ENCODE data around the gene PASK. TPM values are rescaled to one million over a fixed set of nuclear protein-coding genes. Genes with fewer than 3 reads are reported as not detected.

The PASK gene
- total and polyA plus RNA-seq, 2 donors (not counting 1 experiment from before 2014, with no cell fraction given): 1.0 to 1.5 TPM

- Histone ChIP-seq H3K4me2 (ENCODE audit: extremely low read depth, insufficient read depth, low read length) (no peak overlapping the region), H3K9me3 (ENCODE audit: control insufficient read depth, insufficient read depth, low read depth, low read length) (no peaks in the 10 kb centered on the region), H3K27ac (ENCODE audit: insufficient read depth, low read length) (no peak overlapping the region), H3K4me1 (ENCODE audit: control insufficient read depth, extremely low read depth, insufficient read depth, low read length) (no peaks in the 10 kb centered on the region), H4K20me1 (ENCODE audit: control insufficient read depth, extremely low read depth, insufficient read depth, low read length) (no peaks in the 10 kb centered on the region), H2AFZ (ENCODE audit: low read length) (no peak overlapping the region), H3K4me3 (replicated peaks in 1 of 4; ENCODE audit: control extremely low read depth in 1 of 4, insufficient read depth in 1 of 4, low read depth in 3 of 4, low read length in 4 of 4) (no peak overlapping the region), H3K27me3 (ENCODE audit: control insufficient read depth, insufficient read depth, low read length) (no peaks in the 10 kb centered on the region), H3K36me3 (ENCODE audit: control insufficient read depth, insufficient read depth, low read length) (no peaks in the 10 kb centered on the region), H3K9ac (ENCODE audit: insufficient read depth, low read length) (no peak overlapping the region), H3K79me2 (ENCODE audit: control insufficient read depth, insufficient read depth, low read length) (no peaks in the 10 kb centered on the region)
- TF ChIP-seq EZH2 (IDR thresholded peaks at IDR 0.05; ENCODE audit: low read length, missing control alignments): no peak
- TF ChIP-seq CTCF (conservative IDR thresholded peaks at IDR 0.05 in 1 of 2, IDR thresholded peaks at IDR 0.05 in 1 of 2; ENCODE audit: low read depth in 1 of 2, low read length in 2 of 2): no peak
- DNase-seq (ENCODE audit: low read depth in 2 of 2): no peak
Observed at GRCh38 chr2:241110607-241111439, 38.4 kb downstream of the PASK start.

GRCh38 chr2:241110089-241110606 is 39.1 kb downstream of the PASK start:
- Histone ChIP-seq H3K27ac (ENCODE audit: insufficient read depth, low read length) (no peak overlapping the region), H2AFZ (ENCODE audit: low read length) (no peak overlapping the region), H3K4me3 (replicated peaks in 1 of 4; ENCODE audit: control extremely low read depth in 1 of 4, insufficient read depth in 1 of 4, low read depth in 3 of 4, low read length in 4 of 4) (no peak overlapping the region), H3K36me3 (ENCODE audit: control insufficient read depth, insufficient read depth, low read length) (no peaks in the 10 kb centered on the region), H3K79me2 (ENCODE audit: control insufficient read depth, insufficient read depth, low read length) (no peaks in the 10 kb centered on the region), H4K20me1 (ENCODE audit: control insufficient read depth, extremely low read depth, insufficient read depth, low read length) (no peaks in the 10 kb centered on the region), H3K9ac (ENCODE audit: insufficient read depth, low read length) (no peak overlapping the region), H3K4me2 (ENCODE audit: extremely low read depth, insufficient read depth, low read length) (no peak overlapping the region), H3K9me3 (ENCODE audit: control insufficient read depth, insufficient read depth, low read depth, low read length) (no peaks in the 10 kb centered on the region), H3K27me3 (ENCODE audit: control insufficient read depth, insufficient read depth, low read length) (no peaks in the 10 kb centered on the region), H3K4me1 (ENCODE audit: control insufficient read depth, extremely low read depth, insufficient read depth, low read length) (no peaks in the 10 kb centered on the region)
- no peak for DNase-seq (ENCODE audit: low read depth in 2 of 2)
- no peak for TF ChIP-seq CTCF (conservative IDR thresholded peaks at IDR 0.05 in 1 of 2, IDR thresholded peaks at IDR 0.05 in 1 of 2; ENCODE audit: low read depth in 1 of 2, low read length in 2 of 2)
- no peak for TF ChIP-seq EZH2 (IDR thresholded peaks at IDR 0.05; ENCODE audit: low read length, missing control alignments)

- H3K4me2 ChIP-seq (ENCODE audit: extremely low read depth, insufficient read depth, low read length): no peak overlapping the region
- no peak overlapping the region for H3K4me3 ChIP-seq (replicated peaks in 1 of 4; ENCODE audit: control extremely low read depth in 1 of 4, insufficient read depth in 1 of 4, low read depth in 3 of 4, low read length in 4 of 4)
- no peaks in the 10 kb centered on the region for H4K20me1 ChIP-seq (ENCODE audit: control insufficient read depth, extremely low read depth, insufficient read depth, low read length)
- DNase-seq (ENCODE audit: low read depth in 2 of 2): no peak
- no peaks in the 10 kb centered on the region for H3K9me3 ChIP-seq (ENCODE audit: control insufficient read depth, insufficient read depth, low read depth, low read length)
- no peaks in the 10 kb centered on the region for H3K79me2 ChIP-seq (ENCODE audit: control insufficient read depth, insufficient read depth, low read length)
- H3K4me1 ChIP-seq (ENCODE audit: control insufficient read depth, extremely low read depth, insufficient read depth, low read length): no peaks in the 10 kb centered on the region
- H2AFZ ChIP-seq (ENCODE audit: low read length): no peak overlapping the region
- no peak for TF ChIP-seq EZH2 (IDR thresholded peaks at IDR 0.05; ENCODE audit: low read length, missing control alignments)
- no peak for TF ChIP-seq CTCF (conservative IDR thresholded peaks at IDR 0.05 in 1 of 2, IDR thresholded peaks at IDR 0.05 in 1 of 2; ENCODE audit: low read depth in 1 of 2, low read length in 2 of 2)
- no peaks in the 10 kb centered on the region for H3K27me3 ChIP-seq (ENCODE audit: control insufficient read depth, insufficient read depth, low read length)
- no peaks in the 10 kb centered on the region for H3K36me3 ChIP-seq (ENCODE audit: control insufficient read depth, insufficient read depth, low read length)
- no peak overlapping the region for H3K9ac ChIP-seq (ENCODE audit: insufficient read depth, low read length)
- H3K27ac ChIP-seq (ENCODE audit: insufficient read depth, low read length): no peak overlapping the region
Observed at GRCh38 chr2:241109210-241110088, 39.8 kb downstream of the PASK start.
